ENCODE measurements around the gene STX8.
"Not testable (repeated sequence)": the region's sequence is repeated elsewhere in the genome, so short reads cannot be mapped to it uniquely, and the experiment has no call there.

Gene STX8

DNA sequence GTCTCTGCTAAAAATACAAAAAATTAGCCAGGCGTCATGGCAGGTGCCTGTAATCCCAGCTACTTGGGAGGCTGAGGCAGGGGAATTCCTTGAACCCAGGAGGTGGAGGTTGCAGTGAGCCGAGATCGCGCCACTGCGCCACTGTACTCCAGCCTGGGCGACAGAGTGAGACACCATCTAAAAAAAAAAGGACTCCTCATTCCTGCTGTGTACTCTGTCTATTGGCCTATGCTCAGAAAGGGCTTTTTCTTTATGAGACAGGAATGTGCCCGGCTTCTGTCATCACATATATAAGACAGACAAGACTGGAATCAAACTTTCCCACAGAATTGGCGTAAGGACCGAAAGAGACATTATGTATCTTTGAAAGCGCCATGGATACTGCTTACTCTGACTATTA, 236.1 kb downstream of the STX8 start:
- H3K4me1 Mint-ChIP-seq (ENCODE audit: low read depth), result peaks cover 19% of the 10 kb centered on the region
- H3K27me3 Mint-ChIP-seq; H3K4me3 Mint-ChIP-seq; H3K27ac Mint-ChIP-seq; intact Hi-C loops (cut with micrococcal nuclease); H3K36me3 Mint-ChIP-seq (ENCODE audit: low read depth): not testable (repeated sequence)
- H3K9me3 Mint-ChIP-seq, result peaks cover 19% of the 10 kb centered on the region

DNA sequence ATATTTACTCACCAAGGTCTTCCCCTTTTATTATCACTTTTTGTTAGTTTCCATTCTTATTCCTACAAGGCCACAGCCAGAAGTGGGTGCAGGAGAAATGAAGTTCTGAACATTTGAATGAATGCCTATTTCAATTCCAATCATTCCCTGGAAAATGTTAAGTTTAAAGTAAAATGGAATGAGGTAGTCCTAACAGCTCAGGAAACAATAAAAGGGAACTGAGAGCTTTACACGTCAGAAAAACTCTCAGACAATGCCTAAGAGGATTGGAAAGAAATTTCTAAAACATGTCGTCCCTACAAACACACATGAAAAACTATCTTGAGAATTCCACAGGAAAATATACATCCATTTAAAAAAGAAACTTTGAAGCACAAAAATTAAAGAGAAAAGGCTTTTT, 238.8 kb downstream of the STX8 start:
- Mint-ChIP-seq H3K9me3 (peaks cover 24% of the 10 kb centered on the region), H3K4me3 (no peak overlapping the region), H3K36me3 (ENCODE audit: low read depth) (peaks cover 15% of the 10 kb centered on the region), H3K4me1 (ENCODE audit: low read depth) (peaks cover 19% of the 10 kb centered on the region), H3K27ac (peak overlapping the region; percentile 71), H3K27me3 (no peaks in the 10 kb centered on the region)
- intact Hi-C loops (cut with micrococcal nuclease), result no loop called here

DNA sequence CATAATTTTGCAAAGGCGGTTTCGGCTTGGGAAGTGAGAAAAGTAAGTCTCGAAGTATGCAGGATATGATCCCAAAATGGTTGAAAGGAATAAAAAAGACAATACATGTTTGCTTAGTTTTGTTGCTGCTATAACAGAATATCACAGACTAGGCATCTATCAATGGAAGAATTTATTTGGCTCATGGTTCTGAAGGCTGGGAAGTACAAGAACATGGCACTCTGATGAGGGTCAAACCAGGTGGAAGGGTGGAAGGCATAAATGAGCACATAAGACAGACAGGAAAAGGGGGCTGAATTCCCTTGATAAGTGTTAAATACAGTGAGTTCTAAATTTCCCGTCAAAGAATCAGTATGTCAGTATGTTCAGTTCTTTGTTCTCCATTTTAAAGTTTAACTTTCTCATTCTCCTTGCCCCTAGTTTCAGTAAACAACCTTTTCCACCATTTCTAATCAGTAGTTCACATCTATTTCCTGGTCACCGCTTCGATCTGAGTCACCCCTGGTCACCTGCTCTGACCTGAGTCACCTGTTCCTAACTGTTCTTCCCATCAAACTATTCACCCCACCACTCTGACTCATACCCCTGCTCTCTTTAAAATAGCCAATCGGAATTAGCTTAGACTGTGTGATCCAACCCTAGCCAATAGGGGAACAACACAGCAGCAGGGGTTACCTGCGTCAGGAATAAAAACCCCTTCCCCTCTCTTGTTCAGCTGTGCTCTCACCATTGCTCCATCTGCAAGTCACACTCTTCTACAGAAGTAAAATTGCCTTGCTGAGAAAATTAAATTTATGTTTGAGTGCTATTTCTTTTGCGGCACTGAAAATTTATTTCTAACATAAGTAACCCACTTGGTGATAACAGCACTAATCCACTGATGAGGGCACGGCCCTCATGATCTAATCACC, 240.8 kb downstream of the STX8 start:
- H3K27ac Mint-ChIP-seq, result no peak overlapping the region
- H3K36me3 Mint-ChIP-seq (ENCODE audit: low read depth), result peaks cover 15% of the 10 kb centered on the region
- intact Hi-C loops (cut with micrococcal nuclease), result no loop called here
- H3K4me1 Mint-ChIP-seq (ENCODE audit: low read depth), result peaks cover 19% of the 10 kb centered on the region
- H3K27me3 Mint-ChIP-seq, result no peaks in the 10 kb centered on the region
- H3K9me3 Mint-ChIP-seq, result peaks cover 24% of the 10 kb centered on the region
- H3K4me3 Mint-ChIP-seq, result no peak overlapping the region

DNA sequence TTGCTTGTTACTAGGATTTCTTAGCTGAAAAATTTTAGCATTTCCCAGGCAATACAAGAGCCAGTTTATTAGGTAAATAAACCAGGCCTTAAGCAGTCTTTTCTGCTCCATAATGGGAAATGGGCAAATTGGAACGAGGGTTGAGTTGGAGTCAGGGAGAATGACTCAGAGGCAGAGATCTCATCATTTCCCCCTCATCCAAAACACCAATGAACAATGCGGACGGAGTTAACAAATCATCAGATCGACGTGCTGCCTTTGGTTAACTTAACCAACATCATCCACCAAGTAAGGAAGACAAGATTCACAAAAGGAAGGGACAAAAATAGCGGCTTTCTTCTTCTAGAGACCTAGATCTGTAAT, 243.5 kb downstream of the STX8 start:
- no peak overlapping the region for H3K27ac Mint-ChIP-seq
- peaks cover 18% of the 10 kb centered on the region for H3K4me1 Mint-ChIP-seq (ENCODE audit: low read depth)
- H3K9me3 Mint-ChIP-seq, result peaks cover 24% of the 10 kb centered on the region
- peaks cover 15% of the 10 kb centered on the region for H3K36me3 Mint-ChIP-seq (ENCODE audit: low read depth)
- H3K4me3 Mint-ChIP-seq, result no peak overlapping the region
- intact Hi-C loops (cut with micrococcal nuclease), result no loop called here
- no peaks in the 10 kb centered on the region for H3K27me3 Mint-ChIP-seq

DNA sequence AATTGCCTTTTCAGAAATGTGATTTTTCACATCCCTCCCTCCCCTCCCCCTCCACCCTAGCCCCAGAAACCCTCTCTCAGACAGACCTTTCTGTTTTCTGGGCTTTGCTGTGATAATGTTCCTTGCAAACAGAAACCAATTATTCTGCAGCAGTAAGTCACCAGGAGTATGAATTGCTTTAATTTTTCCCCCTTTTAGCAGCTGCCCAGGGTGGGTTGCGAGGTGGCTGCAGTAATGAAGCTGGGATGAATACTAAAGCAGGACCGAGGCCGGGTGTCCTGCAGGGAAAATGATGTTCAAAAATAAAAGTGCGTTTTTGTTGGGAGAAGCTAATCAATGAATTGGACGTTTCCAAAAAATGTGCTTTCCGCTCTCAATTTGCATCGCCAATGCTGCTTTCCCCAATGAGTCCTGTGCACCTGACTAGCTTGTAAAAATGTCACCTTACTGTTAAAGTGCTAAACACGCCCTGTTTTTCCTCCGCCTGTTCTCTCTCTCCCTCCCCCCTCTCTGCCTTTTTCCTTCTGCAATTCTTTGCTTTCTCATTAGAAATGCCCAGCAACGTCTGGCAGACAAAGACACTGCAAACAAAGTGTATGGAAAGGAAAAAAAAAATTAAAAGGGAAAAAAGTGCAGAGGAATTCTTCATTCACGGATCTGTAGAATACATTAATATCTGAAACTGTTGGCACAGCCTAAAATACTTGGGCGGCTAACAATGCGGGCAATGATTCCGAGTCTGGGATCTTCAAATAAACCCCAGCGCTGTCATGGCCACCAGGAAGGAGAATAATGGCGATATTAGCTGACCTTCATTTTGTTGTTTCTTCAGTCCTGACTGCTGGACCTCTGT, 244.1 kb downstream of the STX8 start:
- peaks cover 12% of the 10 kb centered on the region for H3K4me1 Mint-ChIP-seq (ENCODE audit: low read depth)
- no peak overlapping the region for H3K4me3 Mint-ChIP-seq
- H3K27ac Mint-ChIP-seq, result no peak overlapping the region
- H3K36me3 Mint-ChIP-seq (ENCODE audit: low read depth), result peaks cover 15% of the 10 kb centered on the region
- intact Hi-C loops (cut with micrococcal nuclease), result no loop called here
- H3K27me3 Mint-ChIP-seq, result no peaks in the 10 kb centered on the region
- peaks cover 24% of the 10 kb centered on the region for H3K9me3 Mint-ChIP-seq

DNA sequence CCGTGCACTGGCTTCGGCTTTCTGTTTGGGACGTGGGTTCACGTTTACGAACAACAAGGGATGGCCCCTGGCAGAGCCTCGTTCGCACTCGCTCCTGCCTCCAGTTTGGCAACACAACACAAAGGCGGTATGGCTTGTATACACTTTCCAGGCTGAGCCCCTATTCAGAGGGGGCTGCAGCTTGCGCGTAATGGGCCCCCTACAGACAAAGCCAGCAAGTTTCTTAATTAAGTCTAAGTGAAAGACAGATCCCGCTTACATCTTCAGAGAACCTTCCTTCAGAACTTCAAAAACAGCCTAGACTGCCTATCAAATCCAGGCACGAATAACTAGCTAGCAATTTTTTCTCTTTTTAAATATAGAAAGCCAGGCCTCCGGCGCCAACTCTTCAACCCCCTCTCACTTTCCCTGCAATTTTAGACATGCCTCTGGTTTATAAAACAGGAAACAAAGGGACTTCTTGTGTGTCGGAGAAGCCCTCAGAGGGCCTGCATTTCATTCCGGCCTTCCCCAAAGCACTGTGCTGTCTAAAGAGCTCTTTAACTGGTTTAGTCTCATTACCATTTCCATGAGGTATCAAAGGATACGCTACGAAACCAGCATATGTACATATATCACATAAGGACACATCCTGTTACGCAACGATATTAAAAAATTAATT, 244.9 kb downstream of the STX8 start:
- peaks cover 18% of the 10 kb centered on the region for H3K9me3 Mint-ChIP-seq
- H3K27me3 Mint-ChIP-seq, result no peaks in the 10 kb centered on the region
- peaks cover 8% of the 10 kb centered on the region for H3K4me1 Mint-ChIP-seq (ENCODE audit: low read depth)
- H3K4me3 Mint-ChIP-seq, result no peak overlapping the region
- intact Hi-C loops (cut with micrococcal nuclease), result no loop called here
- H3K27ac Mint-ChIP-seq, result no peak overlapping the region
- peaks cover 15% of the 10 kb centered on the region for H3K36me3 Mint-ChIP-seq (ENCODE audit: low read depth)

DNA sequence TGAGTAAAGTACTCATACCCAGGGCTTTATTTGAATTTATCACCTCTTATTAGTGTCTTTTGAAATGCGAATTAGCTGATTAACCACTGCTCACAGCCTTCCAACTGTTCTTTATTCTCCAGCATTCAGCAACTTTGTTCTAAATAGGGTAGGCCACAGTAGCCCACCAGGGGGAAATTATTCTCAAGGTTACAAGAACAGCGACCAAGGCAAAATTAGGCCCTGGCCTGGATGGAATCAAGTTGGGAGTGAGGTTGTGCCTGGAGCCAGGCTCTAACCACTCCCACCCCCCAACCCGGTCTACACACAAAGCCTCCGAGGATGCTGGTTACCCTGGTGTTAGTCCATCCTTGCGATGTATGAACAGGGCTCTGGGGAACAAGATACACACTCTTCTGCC, 245.5 kb downstream of the STX8 start:
- intact Hi-C loops (cut with micrococcal nuclease), result no loop called here

DNA sequence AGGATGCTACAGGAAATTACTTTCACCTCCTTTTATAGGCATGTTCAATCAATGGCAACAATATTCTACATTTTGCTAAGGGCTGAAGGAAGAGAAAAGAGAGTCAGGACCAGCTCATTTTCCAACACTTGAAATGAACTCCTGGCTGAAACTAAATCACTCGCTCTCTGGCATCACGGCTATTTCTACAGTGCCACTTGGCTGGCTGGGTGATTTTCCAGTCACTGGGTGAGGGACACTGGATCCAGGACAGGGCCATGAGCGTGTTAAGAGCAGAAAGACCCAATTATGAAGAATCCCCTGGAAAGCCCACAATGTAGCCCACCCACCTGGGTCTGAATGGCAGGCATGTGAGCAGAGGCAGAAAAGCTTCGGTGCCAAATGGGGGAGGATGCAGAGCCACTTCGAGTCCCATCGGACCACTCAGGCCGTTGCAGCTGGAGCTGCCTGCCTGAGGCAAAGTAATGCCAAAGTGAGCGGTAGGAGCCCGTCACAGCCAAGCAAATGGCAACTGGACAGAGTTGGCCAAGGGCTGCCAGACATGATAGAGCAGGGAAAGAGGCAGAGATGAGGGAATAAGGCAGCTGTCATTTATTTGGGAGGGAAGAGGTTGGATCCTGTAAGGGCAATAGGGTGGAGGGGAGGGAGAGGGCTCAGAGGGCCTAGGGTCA, 246.2 kb downstream of the STX8 start:
- H3K27ac Mint-ChIP-seq, result no peak overlapping the region
- no peak overlapping the region for H3K4me3 Mint-ChIP-seq
- H3K36me3 Mint-ChIP-seq (ENCODE audit: low read depth), result peaks cover 4% of the 10 kb centered on the region
- H3K27me3 Mint-ChIP-seq, result no peaks in the 10 kb centered on the region
- H3K9me3 Mint-ChIP-seq, result peaks cover 5% of the 10 kb centered on the region
- peaks cover 8% of the 10 kb centered on the region for H3K4me1 Mint-ChIP-seq (ENCODE audit: low read depth)
- intact Hi-C loops (cut with micrococcal nuclease), result no loop called here

More for the DNA sequence above, 245.5 kb downstream of the STX8 start:
- H3K4me1 Mint-ChIP-seq (ENCODE audit: low read depth), result peaks cover 8% of the 10 kb centered on the region
- H3K4me3 Mint-ChIP-seq, result no peak overlapping the region
- peaks cover 12% of the 10 kb centered on the region for H3K9me3 Mint-ChIP-seq
- peaks cover 11% of the 10 kb centered on the region for H3K36me3 Mint-ChIP-seq (ENCODE audit: low read depth)
- H3K27me3 Mint-ChIP-seq, result no peaks in the 10 kb centered on the region
- no peak overlapping the region for H3K27ac Mint-ChIP-seq

DNA sequence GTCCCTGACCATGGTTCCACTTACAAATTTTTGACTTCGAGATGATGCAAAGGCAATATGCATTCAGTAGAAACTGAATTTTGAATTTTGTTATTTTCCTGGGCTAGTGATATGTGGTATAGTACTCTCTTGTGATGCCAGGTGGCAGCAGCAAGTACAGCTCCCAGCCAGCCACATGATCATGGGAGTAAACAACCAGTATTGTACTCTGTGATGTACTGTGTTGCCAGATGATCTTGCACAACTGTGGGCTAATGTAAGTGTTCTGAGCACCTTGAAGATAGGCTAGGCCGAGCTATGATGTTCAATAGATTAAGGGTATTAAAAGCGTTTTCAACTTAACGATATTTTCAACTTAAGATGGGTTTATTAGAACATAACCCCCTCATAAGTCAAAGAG, 250.8 kb downstream of the STX8 start:
- no peaks in the 10 kb centered on the region for H3K9me3 Mint-ChIP-seq
- intact Hi-C loops (cut with micrococcal nuclease), result no loop called here
- H3K4me1 Mint-ChIP-seq (ENCODE audit: low read depth), result peaks cover 8% of the 10 kb centered on the region
- H3K27me3 Mint-ChIP-seq, result no peaks in the 10 kb centered on the region
- H3K36me3 Mint-ChIP-seq (ENCODE audit: low read depth), result no peaks in the 10 kb centered on the region
- no peak overlapping the region for H3K27ac Mint-ChIP-seq
- no peak overlapping the region for H3K4me3 Mint-ChIP-seq

DNA sequence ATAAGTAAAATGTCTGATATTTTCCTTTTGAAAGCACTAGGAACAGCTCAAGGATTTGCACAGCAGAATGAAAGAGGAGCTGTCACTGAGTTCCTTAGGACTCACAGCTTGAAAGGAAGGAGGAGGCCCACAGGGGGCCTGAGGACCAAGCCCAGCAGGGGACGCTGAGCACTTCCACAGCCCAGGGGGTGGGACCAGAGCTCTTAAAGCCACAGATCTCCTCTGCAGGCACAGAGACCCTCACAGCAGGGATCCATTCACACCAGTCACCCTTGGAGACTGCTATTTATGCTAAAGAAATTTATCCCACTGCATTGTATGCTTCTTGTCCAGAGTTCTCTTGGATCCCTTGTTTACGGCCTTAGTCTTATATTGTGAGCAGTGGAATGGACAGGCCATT, 253.3 kb downstream of the STX8 start:
- Mint-ChIP-seq H3K36me3 (ENCODE audit: low read depth) (no peaks in the 10 kb centered on the region), H3K4me1 (ENCODE audit: low read depth) (no peaks in the 10 kb centered on the region), H3K27me3 (no peaks in the 10 kb centered on the region), H3K4me3 (no peak overlapping the region), H3K27ac (no peak overlapping the region), H3K9me3 (peaks cover 13% of the 10 kb centered on the region)
- intact Hi-C loops (cut with micrococcal nuclease), result no loop called here

DNA sequence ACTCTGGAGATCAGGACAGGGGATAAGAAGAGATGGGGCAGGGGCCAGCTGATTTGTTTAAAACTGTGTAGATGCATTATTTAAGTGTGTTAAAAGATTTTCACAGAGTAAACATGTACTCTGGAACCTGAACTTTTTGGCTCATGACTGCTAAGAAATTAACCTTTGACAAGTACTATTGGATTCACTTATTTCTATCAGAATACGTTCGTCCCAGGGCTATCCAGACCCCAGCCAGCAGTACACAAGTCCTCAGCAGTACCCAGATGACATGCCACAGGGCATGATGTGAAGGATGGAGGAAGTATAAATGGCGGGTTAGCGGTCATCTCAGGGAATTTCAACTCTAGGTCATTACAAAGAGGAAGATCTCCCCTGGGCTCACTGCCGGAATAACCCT, 253.7 kb downstream of the STX8 start:
- no peak overlapping the region for H3K4me3 Mint-ChIP-seq
- no peak overlapping the region for H3K27ac Mint-ChIP-seq
- no peaks in the 10 kb centered on the region for H3K4me1 Mint-ChIP-seq (ENCODE audit: low read depth)
- H3K36me3 Mint-ChIP-seq (ENCODE audit: low read depth), result no peaks in the 10 kb centered on the region
- H3K9me3 Mint-ChIP-seq, result peaks cover 13% of the 10 kb centered on the region
- H3K27me3 Mint-ChIP-seq, result no peaks in the 10 kb centered on the region
- intact Hi-C loops (cut with micrococcal nuclease), result no loop called here

DNA sequence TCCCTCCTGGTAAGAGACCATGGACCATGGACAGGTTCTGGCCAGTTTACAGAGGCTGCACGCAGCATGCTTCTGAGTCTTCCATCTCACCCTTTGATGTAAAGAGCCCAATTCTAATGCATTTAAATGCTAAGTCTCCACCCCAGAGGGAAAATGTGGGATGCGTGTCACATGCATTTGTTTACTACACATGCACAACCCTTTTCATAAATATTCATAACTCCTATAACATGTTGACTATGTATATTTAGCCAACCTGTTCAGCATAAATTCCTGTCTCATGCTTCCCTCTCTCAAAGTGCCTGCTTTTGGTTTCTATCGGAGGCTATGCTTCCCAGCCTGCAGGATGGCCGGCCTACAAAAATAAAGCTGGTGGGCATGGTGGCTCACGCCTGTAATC, 260.3 kb downstream of the STX8 start:
- Mint-ChIP-seq H3K4me1 (ENCODE audit: low read depth) (no peaks in the 10 kb centered on the region), H3K9me3 (peaks cover 13% of the 10 kb centered on the region), H3K4me3 (no peak overlapping the region), H3K36me3 (ENCODE audit: low read depth) (no peaks in the 10 kb centered on the region), H3K27ac (no peak overlapping the region), H3K27me3 (no peaks in the 10 kb centered on the region)
- intact Hi-C loops (cut with micrococcal nuclease), result no loop called here

DNA sequence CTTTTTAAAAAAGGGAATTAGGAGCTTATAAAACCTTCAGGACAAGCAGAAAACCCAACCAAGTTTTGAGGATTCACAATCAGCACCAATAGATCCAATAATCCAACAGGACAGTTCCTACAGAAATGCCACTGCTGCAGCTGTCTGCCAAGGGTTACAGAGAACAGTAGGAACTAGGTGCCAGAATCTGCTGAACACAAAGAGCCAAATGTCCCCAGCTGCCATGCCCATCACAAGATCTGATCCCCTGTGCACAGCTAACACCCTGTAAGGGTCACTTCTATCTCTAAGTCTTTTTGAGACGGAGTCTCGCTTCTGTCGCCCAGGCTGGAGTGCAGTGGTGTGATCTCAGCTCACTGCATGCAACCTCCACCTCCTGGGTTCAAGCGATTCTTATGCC, 262.3 kb downstream of the STX8 start:
- no peak overlapping the region for H3K27ac Mint-ChIP-seq
- H3K4me1 Mint-ChIP-seq (ENCODE audit: low read depth), result no peaks in the 10 kb centered on the region
- H3K27me3 Mint-ChIP-seq, result no peaks in the 10 kb centered on the region
- intact Hi-C loops (cut with micrococcal nuclease), result no loop called here
- peaks cover 5% of the 10 kb centered on the region for H3K9me3 Mint-ChIP-seq
- H3K4me3 Mint-ChIP-seq, result no peak overlapping the region
- no peaks in the 10 kb centered on the region for H3K36me3 Mint-ChIP-seq (ENCODE audit: low read depth)

Data from dendritic cell treated with granulocyte-macrophage colony-stimulating factor and Interleukin-4, amounts not matched to agents 40 ng/mL and 50 ng/mL, for 4 days (primary cell).